GM12865 (cell line): ENCODE results near the gene KLHL18.

Source experiments
- DNase-seq: peaks from one replicate; pipeline ENCODE4 v3.0.0; 2010; ENCODE audit warnings: low read depth
- H3K4me3 ChIP-seq: 2 replicates; pipeline ENCODE4 v1.5.1; 2011; ENCODE audit warnings: mild to moderate bottlenecking, low read depth, low read length, control low read depth
- CTCF ChIP-seq: IDR thresholded peaks from 2 replicates; pipeline ENCODE4 v1.5.1; 2011; ENCODE audit warnings: low read length, control low read depth, low read depth, inconsistent platforms; ENCODE audit not compliant: insufficient read depth; ENCODE audit errors: missing control alignments

The KLHL18 gene

DNA sequence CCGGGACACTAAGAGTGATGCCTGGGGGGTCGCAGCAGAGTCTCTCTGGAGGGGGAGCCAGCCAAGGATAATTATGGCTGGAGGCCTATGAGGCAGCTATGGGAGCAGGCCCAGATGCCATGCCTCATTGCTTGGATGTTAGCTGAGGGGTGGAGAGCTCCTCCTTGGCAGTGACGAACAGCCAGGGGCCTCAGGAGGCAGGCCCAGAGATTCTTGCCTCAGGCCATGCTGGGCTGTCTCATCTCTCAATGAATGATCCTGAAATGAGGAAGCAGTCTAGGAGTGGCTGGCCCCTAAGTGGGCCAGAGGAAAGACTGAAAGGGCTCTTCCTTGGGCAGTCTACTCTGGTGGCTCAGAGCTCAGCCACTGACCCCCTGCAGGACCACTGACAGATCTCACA is 21.4 kb upstream of the KLHL18 start:
- no peak overlapping the region for H3K4me3 ChIP-seq
- TF ChIP-seq CTCF = no peak
- DNase-seq = no peak

- TF ChIP-seq CTCF = no peak
- no peak overlapping the region for H3K4me3 ChIP-seq
- DNase-seq = no peak
Measured at GRCh38 chr3:47265008-47265407, 17.7 kb upstream of the KLHL18 start.

DNA sequence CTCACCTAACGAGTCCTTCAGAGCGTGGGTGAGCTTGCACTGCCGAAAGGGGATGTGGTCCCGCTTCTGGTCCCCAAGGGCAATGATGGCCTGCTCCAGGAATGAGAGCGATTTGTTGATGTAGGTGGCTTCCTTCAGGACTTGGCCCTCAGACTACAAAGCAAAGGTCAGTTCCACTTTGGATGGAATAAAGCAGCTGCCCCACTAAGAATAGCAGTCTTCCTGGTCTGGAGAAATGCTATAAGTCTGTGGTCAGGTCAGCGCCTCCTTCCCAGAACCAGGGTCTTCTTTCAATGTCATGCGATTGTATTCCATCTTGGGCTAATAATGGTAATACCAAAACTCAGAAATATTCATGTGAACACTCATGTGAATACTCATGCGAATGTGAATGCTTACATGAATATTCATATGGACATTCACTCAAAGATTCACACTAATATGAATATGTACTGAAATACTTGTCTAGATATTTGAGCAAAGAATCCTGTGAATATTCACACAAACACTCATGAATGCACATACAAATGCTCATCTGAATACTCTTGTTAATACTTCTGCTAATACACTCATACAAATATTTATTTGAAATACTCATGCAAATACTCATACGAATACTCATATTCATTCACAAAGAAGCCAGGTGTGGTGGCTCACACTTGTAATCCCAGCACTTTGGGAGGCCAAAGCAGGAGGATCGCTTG is 16.9 kb upstream of the KLHL18 start:
- no peak for TF ChIP-seq CTCF
- DNase-seq = no peak

GRCh38 chr3:47266709-47267489 is 15.8 kb upstream of the KLHL18 start:
- no peak overlapping the region for H3K4me3 ChIP-seq
- DNase-seq = peak; percentile 71
- no peak for TF ChIP-seq CTCF

More for the DNA sequence above, 16.9 kb upstream of the KLHL18 start:
- no peak overlapping the region for H3K4me3 ChIP-seq

DNA sequence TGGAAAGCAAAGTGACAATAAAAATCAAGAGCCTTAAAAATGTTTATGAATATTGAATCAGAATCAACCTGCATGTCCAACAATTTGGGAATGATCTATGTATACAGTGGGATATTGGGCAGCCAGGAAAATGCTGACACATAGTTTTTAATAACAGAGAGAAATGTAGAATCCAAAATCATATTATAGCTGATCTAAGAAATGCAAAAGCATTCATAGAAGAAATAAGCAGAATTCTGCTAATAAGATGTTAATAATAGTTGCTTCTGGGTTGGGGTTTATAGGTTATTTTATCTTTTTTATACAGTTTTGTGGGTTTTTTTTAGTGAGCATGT is 15.3 kb upstream of the KLHL18 start:
- no peak overlapping the region for H3K4me3 ChIP-seq
- TF ChIP-seq CTCF = no peak

GRCh38 chr3:47270526-47270925 is 12.2 kb upstream of the KLHL18 start:
- no peak for TF ChIP-seq CTCF
- H3K4me3 ChIP-seq = no peak overlapping the region
- DNase-seq = no peak

More for the DNA sequence above, 15.3 kb upstream of the KLHL18 start:
- DNase-seq = no peak
